NCI-H187 treated with DMSO at 0.1 percent for 48 hours (cell line): ENCODE data around the gene SRRM4.

Experiments
- DNase-seq: peaks from one replicate; lab custom pipeline; 2025; lab: John Stamatoyannopoulos, UW

SRRM4 gene

DNA sequence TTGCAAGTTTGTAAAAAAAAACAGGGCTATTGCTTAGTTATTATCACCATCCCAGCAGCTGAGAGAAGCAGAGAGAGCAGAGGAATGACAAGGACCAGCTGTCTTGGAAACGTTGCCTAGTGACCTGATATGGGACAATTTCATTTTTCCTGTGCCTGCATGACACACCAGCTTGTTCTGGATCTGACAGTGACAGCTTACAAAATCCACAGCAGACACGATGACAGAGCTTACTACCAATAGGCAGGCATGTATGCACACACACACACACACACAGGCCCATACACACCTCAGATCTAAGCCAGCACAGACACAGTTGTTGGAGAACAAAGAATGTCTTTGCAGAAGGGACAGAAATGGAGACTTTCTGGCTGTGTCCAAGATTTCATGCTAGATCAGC is 222.8 kb downstream of the SRRM4 start:
- DNase-seq = no peak

DNA sequence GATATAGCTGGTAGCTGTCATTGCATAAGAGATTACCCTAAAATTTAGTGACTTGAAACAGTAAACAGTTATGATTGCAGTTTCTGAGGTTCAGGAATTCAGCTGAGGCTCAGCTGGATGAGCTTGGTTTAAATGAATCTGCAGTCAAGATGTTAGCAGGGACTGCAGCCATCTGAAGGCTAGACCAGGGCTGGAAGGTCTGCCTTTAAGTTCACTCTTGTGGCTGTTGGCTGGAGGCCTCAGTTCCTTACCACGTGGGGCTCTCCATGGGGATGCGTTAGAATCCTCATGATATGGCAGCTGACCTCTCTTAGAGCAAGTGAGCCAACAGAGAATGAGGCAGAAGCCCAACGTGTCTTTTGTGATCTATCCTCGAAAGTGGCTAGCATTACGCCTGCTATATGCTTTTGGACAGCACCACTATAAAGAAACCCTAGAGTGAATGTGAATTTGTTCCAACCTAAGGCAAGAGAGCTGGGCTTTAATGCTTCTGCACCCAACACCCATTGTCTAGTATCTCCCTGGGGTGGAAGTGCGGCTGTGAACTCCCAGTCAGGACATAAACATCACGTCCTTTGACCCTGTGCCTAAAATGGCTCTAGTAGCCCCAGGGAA is 223.4 kb downstream of the SRRM4 start:
- DNase-seq = no peak

DNA sequence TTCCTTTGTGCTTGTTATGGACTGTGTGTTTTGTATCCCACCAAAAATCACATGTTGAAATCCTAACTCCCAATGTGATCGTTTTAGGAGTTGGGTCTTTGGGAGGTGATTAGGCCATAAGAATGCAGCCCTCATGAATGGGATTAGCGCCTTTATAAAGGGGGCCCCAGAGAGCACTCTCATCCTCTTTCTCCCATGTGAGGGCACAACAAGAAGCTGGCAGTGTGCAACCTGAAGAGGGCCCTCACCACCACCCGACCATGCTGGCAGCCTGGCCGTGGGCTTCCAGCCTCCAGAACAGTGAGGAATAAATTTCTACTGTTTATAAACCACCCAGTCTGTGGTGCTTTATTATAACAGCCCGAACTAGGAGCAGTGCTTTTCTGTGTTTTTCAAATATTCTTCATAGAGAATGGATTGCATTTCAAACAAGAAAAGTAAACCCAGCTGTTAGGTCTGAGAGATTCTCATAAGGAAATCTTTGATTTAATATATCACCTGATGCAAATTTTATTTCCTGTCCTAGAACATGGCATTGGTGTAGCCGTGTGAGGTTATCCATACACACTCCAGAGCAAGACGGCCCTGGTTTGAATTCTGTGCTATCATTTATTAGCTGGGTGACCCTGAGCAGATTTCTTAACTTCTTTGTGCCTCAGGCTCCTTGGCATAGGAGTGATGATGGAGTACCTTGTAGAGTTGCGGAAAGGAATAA is 225.2 kb downstream of the SRRM4 start:
- no peak for DNase-seq

DNA sequence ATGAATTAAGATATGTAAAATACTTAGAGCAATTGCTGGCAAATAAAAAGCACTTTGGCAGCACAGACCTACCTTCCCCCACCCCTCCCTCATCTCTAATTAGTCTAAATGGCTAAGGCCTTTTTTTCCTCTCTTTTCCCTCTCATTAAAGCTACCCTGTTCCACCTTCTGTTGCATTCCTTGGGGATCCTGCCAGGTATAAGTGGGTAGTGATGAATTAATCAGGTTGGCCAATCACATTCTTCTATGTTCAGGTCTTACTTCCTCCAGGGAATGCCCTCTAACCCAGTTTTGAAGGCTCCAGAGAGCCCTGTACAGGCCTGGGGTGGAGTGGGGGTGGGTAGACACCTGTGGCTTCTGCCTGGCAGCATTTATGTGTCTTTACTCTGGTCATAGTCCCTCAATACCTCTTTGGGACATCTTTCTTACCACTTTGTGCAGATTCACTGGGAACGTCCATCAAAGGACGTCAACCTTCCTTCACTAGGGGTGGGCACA is 225.8 kb downstream of the SRRM4 start:
- no peak for DNase-seq

DNA sequence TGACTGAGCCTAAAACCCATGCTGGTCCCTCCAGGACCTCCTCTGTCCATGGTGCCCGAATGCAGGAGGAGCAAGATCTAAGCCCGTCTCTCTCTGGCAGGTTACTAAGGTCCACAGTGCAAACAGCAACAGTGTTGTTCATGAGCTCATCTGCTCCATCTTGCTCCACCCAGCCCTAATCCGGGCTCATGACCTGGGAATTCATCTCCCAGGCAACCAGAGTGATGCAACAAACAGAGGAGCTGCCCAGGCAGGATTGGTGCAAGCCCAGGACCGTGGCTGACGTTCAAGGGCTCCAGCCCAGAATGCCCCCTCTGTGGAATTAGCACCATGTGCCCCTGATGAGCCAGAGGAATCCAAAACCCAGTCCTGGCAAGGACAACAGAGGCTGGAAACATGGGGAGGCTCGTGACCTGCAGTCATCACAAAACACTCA is 227.3 kb downstream of the SRRM4 start:
- DNase-seq = no peak

DNA sequence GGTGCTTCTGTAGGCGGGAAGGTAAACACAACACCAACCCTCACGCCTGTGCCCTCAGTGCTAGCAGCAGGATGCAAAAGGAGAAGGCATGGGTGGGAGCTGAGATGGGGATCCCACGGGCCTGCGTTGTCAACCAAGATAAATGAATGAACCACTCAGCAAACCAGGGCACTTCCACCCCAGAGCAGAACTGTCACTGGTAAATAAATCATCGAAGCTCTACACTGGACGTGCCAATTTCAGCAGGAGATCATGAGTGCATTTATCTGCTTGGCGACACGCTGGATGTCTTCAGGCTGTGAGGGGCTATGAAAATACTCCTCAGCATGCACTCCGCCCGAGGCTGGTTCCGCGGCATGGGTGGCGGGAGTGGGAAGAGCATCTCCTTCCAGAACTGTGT is 230.5 kb downstream of the SRRM4 start:
- DNase-seq = no peak
